HEK293 (cell line): ENCODE results near the gene UNC5B.

Experiments
- CTCF ChIA-PET: fragments of 350-600 bp; formaldehyde crosslinking; extraction: SDS; loops from one replicate; lab custom pipeline; 2021; ENCODE audit warnings: antibody characterized with exemption; lab: Yijun Ruan, JAX
- POLR2A ChIA-PET: fragments of 300-600 bp; formaldehyde crosslinking; extraction: SDS; loops from one replicate; lab custom pipeline; 2020; ENCODE audit warnings: antibody characterized with exemption, inconsistent platforms; lab: Yijun Ruan, JAX
- H3K27ac ChIP-seq: fragments of 200-500 bp; sonication (Bioruptor generic); 2 replicates; pipeline ENCODE4 v1.5.1; 2014; ENCODE audit warnings: low read depth, low read length, control low read depth, inconsistent platforms; ENCODE audit errors: extremely low read depth
- H3K36me3 ChIP-seq, 2 experiments: fragments of 200-500 bp in 1 of 2; sonication (Bioruptor generic) in 1 of 2; 1 replicate in 1 of 2; 2 replicates in 1 of 2; pipeline ENCODE4 v1.5.1; 2014 to 2017; ENCODE audit warnings: inconsistent platforms in 2 of 2, low read length in 2 of 2; ENCODE audit not compliant: control insufficient read depth in 2 of 2, insufficient read depth in 1 of 2
- H3K4me1 ChIP-seq: fragments of 200-500 bp; sonication (Bioruptor generic); 2 replicates; pipeline ENCODE4 v1.5.1; 2014; ENCODE audit warnings: mild to moderate bottlenecking, low read length, inconsistent platforms; ENCODE audit not compliant: control insufficient read depth, insufficient read depth
- H3K4me3 ChIP-seq: 2 replicates; pipeline ENCODE4 v1.5.1; 2011; ENCODE audit warnings: low read depth, mild to moderate bottlenecking, control low read depth, low read length, moderate library complexity
- H3K9me3 ChIP-seq: fragments of 200-500 bp; sonication (Bioruptor generic); 2 replicates; pipeline ENCODE4 v1.5.1; 2014; ENCODE audit warnings: low read depth, low read length, inconsistent platforms; ENCODE audit not compliant: control insufficient read depth, insufficient read depth
- BCL11A ChIP-seq: fragments of 450-650 bp; formaldehyde crosslinking; IDR thresholded peaks from 2 replicates; pipeline ENCODE4 v1.5.1; 2016; ENCODE audit warnings: low read depth, missing biosample characterization, missing genetic modification characterization
- GLIS1 ChIP-seq: fragments of 450-650 bp; formaldehyde crosslinking; IDR thresholded peaks from 2 replicates; pipeline ENCODE4 v1.5.1; 2016; ENCODE audit warnings: missing biosample characterization, missing genetic modification characterization
- HOXD13 ChIP-seq: sonication (generic); formaldehyde crosslinking; IDR thresholded peaks from 2 replicates; pipeline ENCODE4 v1.8.0; 2022; ENCODE audit warnings: missing genetic modification reagents, borderline replicate concordance
- IKZF3 ChIP-seq: fragments of 450-650 bp; IDR thresholded peaks from 2 replicates; pipeline ENCODE4 v1.5.0; 2018; ENCODE audit warnings: missing biosample characterization, mild to moderate bottlenecking, missing genetic modification characterization, moderate library complexity
- KLF10 ChIP-seq: fragments of 450-650 bp; IDR thresholded peaks from 2 replicates; pipeline ENCODE4 v1.5.1; 2018; ENCODE audit warnings: missing biosample characterization, mild to moderate bottlenecking, missing genetic modification characterization
- OSR2 ChIP-seq: fragments of 450-650 bp; formaldehyde crosslinking; IDR thresholded peaks from 2 replicates; pipeline ENCODE4 v1.5.1; 2016; ENCODE audit warnings: missing biosample characterization, missing genetic modification characterization
- PRDM1 ChIP-seq: fragments of 450-650 bp; formaldehyde crosslinking; IDR thresholded peaks from 2 replicates; pipeline ENCODE4; 2016; ENCODE audit warnings: missing biosample characterization, missing genetic modification characterization
- RBAK ChIP-seq: fragments of 450-650 bp; formaldehyde crosslinking; IDR thresholded peaks from 2 replicates; pipeline ENCODE4 v1.5.1; 2016; ENCODE audit warnings: missing biosample characterization, missing genetic modification characterization
- SP2 ChIP-seq: fragments of 450-650 bp; formaldehyde crosslinking; IDR thresholded peaks from 2 replicates; pipeline ENCODE4 v1.5.1; 2016; ENCODE audit warnings: missing biosample characterization, missing genetic modification characterization
- TSHZ1 ChIP-seq: fragments of 450-650 bp; formaldehyde crosslinking; IDR thresholded peaks from 2 replicates; pipeline ENCODE4 v1.5.1; 2016; ENCODE audit warnings: missing biosample characterization, missing genetic modification characterization, borderline replicate concordance
- ZFHX2 ChIP-seq: fragments of 450-650 bp; formaldehyde crosslinking; conservative IDR thresholded peaks from 2 replicates; pipeline ENCODE4 v1.5.1; 2016; ENCODE audit warnings: missing biosample characterization, missing genetic modification characterization
- ZNF138 ChIP-seq: fragments of 450-650 bp; formaldehyde crosslinking; IDR thresholded peaks from 2 replicates; pipeline ENCODE4 v1.5.1; 2016; ENCODE audit warnings: missing biosample characterization, missing genetic modification characterization, borderline replicate concordance
- ZNF146 ChIP-seq: fragments of 450-650 bp; formaldehyde crosslinking; IDR thresholded peaks from 2 replicates; pipeline ENCODE4 v1.5.1; 2016; ENCODE audit warnings: missing biosample characterization, missing genetic modification characterization
- ZNF16 ChIP-seq: fragments of 450-650 bp; formaldehyde crosslinking; IDR thresholded peaks from 2 replicates; pipeline ENCODE4 v1.5.1; 2016; ENCODE audit warnings: low read depth, missing biosample characterization, missing genetic modification characterization
- ZNF239 ChIP-seq: fragments of 450-650 bp; formaldehyde crosslinking; IDR thresholded peaks from 2 replicates; pipeline ENCODE4 v1.5.1; 2016; ENCODE audit warnings: missing biosample characterization, missing genetic modification characterization
- ZNF274 ChIP-seq, 2 experiments: fragments of 200-500 bp in 1 of 2; fragments of 450-650 bp in 1 of 2; sonication (Bioruptor generic) in 1 of 2; formaldehyde crosslinking in 1 of 2; IDR thresholded peaks; 2 replicates each; pipeline versions ENCODE4 v1.5.1 to v1.6.1; 2014 to 2016; ENCODE audit warnings: borderline replicate concordance in 1 of 2, inconsistent platforms in 1 of 2, low read length in 1 of 2, missing biosample characterization in 1 of 2, missing genetic modification characterization in 1 of 2
- ZNF324 ChIP-seq: fragments of 450-650 bp; formaldehyde crosslinking; IDR thresholded peaks from 2 replicates; pipeline ENCODE4 v1.5.1; 2016; ENCODE audit warnings: missing biosample characterization, missing genetic modification characterization
- ZNF335 ChIP-seq: fragments of 450-650 bp; formaldehyde crosslinking; conservative IDR thresholded peaks from 2 replicates; pipeline ENCODE4 v1.5.1; 2016; ENCODE audit warnings: missing biosample characterization, missing genetic modification characterization
- ZNF354C ChIP-seq: fragments of 450-650 bp; formaldehyde crosslinking; IDR thresholded peaks from 2 replicates; pipeline ENCODE4 v1.5.1; 2016; ENCODE audit warnings: missing biosample characterization, missing genetic modification characterization, low read depth, borderline replicate concordance
- ZNF366 ChIP-seq: fragments of 450-650 bp; formaldehyde crosslinking; conservative IDR thresholded peaks from 2 replicates; pipeline ENCODE4 v1.5.1; 2016; ENCODE audit warnings: missing biosample characterization, missing genetic modification characterization
- ZNF426 ChIP-seq: fragments of 450-650 bp; formaldehyde crosslinking; IDR thresholded peaks from 2 replicates; pipeline ENCODE4 v1.5.1; 2017; ENCODE audit warnings: missing biosample characterization, missing genetic modification characterization, mild to moderate bottlenecking, inconsistent platforms, moderate library complexity
- ZNF560 ChIP-seq: fragments of 450-650 bp; formaldehyde crosslinking; IDR thresholded peaks from 2 replicates; pipeline ENCODE4 v1.5.1; 2017; ENCODE audit warnings: missing biosample characterization, missing genetic modification characterization, borderline replicate concordance
- ZSCAN30 ChIP-seq: fragments of 450-650 bp; IDR thresholded peaks from 2 replicates; pipeline ENCODE4 v1.5.1; 2018; ENCODE audit warnings: missing biosample characterization, mild to moderate bottlenecking, missing genetic modification characterization, moderate library complexity
- ZXDB ChIP-seq: fragments of 450-650 bp; formaldehyde crosslinking; IDR thresholded peaks from 2 replicates; pipeline ENCODE4 v1.5.1; 2016; ENCODE audit warnings: missing biosample characterization, missing genetic modification characterization
- TF ChIP-seq, protein P1 (sequence below): fragments of 450-650 bp; formaldehyde crosslinking; IDR thresholded peaks from 2 replicates; pipeline ENCODE4 v1.5.1; 2016; ENCODE audit warnings: missing biosample characterization, missing genetic modification characterization
- TF ChIP-seq, protein P2 (sequence below): fragments of 450-650 bp; formaldehyde crosslinking; IDR thresholded peaks from 2 replicates; pipeline ENCODE4 v1.5.1; 2017; ENCODE audit warnings: missing biosample characterization, missing genetic modification characterization

Gene UNC5B

DNA sequence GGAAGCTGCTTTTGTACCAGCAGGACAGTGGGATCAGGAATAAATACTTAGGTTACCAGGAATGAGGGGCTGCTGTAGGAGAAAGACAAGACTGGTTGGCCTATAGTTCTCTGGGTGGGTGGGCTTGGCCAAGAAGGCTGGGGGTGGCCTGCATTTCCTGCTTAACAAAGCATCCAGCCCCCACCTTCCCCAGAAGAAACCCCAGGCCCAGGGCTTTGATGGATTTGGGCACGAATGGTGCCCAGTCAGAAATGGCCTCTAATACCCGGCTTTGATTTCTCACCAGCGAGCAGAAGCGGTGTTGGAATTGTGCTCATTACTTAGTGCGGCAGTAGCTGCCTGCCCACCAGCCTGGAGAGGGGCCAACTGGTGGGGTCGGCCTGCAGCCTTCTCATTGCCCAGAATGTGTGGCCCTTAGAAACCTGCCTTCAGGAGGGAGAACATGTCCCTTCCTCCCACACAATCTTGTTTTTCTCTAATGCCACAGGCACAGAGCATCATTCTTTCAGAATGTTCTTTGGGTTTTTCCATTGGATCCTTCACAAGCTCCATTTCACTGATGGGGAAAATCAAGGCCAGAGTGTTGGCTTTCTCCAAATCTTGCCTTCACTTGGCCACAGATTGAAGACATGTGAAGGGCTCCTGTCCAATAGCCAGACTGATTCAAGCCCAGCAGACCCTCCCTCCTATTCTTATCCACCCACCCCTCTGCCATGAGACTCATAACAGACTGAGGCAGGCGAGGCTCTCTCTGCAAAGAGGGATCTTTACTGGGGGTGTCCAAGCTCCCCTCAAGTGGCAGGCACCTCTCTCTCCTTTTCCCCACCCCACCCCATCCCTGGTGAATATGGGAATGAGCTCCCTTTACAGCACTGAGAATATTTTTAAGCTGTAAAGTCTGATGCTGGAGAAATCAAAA is 2.5 kb downstream of the UNC5B start:
- Histone ChIP-seq H3K9me3 (no peaks in the 10 kb centered on the region), H3K36me3 (peaks cover 0 to 4% of the 10 kb centered on the region in 2 experiments; a peak in 1 of 3 replicates), H3K4me1 (peaks cover 35% of the 10 kb centered on the region), H3K4me3 (no peak overlapping the region), H3K27ac (no peak overlapping the region; the same call in 1 of the 2 replicates)
- ChIA-PET CTCF (interaction anchor here (0.6 to 2.1 kb wide), 9 partner anchors 8 to 678 kb away, joined by 3 to 8 read pairs (median 5); no protein-coding TSS in a partner anchor), POLR2A (interaction anchor here (0.6 to 1.2 kb wide), 2 partner anchors 23 to 1140 kb away, joined by 3 to 5 read pairs; no protein-coding TSS in a partner anchor)
- no peak for TF ChIP-seq ZNF274 (IDR thresholded peaks at IDR 0.05; ENCODE audit: low read length)
- no peak for TF ChIP-seq ZNF274 (tag by site-specific recombination; IDR thresholded peaks at IDR 0.05; ENCODE audit: borderline replicate concordance)
- no peak for TF ChIP-seq PRDM1 (tag by site-specific recombination)
- TF ChIP-seq KLF10 (tag by site-specific recombination), result no peak
- no peak for TF ChIP-seq IKZF3 (tag by site-specific recombination)
- TF ChIP-seq RBAK (tag by site-specific recombination), result no peak
- TF ChIP-seq ZNF335 (tag by site-specific recombination), result no peak
- TF ChIP-seq TSHZ1 (tag by site-specific recombination), result no peak
- no peak for TF ChIP-seq ZNF146 (tag by site-specific recombination)
- TF ChIP-seq ZNF138, result no peak
- no peak for TF ChIP-seq ZNF324 (tag by site-specific recombination)
- TF ChIP-seq ZNF16 (tag by site-specific recombination), result no peak
- no peak for TF ChIP-seq ZNF354C
- no peak for TF ChIP-seq ZNF366 (tag by site-specific recombination)
- TF ChIP-seq BCL11A, result no peak
- no peak for TF ChIP-seq GLIS1 (tag by site-specific recombination)
- 0 out of 2 replicates have a peak, but pooled peaks have one; percentile 36 for TF ChIP-seq ZSCAN30 (tag by site-specific recombination)
- no peak for TF ChIP-seq ZNF426 (tag by site-specific recombination)
- TF ChIP-seq, protein P1, sequence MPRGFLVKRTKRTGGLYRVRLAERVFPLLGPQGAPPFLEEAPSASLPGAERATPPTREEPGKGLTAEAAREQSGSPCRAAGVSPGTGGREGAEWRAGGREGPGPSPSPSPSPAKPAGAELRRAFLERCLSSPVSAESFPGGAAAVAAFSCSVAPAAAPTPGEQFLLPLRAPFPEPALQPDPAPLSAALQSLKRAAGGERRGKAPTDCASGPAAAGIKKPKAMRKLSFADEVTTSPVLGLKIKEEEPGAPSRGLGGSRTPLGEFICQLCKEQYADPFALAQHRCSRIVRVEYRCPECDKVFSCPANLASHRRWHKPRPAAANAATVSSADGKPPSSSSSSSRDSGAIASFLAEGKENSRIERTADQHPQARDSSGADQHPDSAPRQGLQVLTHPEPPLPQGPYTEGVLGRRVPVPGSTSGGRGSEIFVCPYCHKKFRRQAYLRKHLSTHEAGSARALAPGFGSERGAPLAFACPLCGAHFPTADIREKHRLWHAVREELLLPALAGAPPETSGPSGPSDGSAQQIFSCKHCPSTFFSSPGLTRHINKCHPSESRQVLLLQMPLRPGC (tag by site-specific recombination), result no peak
- no peak for TF ChIP-seq ZXDB
- TF ChIP-seq HOXD13 (CRISPR knock-in tag), result no peak
- no peak for TF ChIP-seq ZNF239 (tag by site-specific recombination)
- TF ChIP-seq, protein P2, sequence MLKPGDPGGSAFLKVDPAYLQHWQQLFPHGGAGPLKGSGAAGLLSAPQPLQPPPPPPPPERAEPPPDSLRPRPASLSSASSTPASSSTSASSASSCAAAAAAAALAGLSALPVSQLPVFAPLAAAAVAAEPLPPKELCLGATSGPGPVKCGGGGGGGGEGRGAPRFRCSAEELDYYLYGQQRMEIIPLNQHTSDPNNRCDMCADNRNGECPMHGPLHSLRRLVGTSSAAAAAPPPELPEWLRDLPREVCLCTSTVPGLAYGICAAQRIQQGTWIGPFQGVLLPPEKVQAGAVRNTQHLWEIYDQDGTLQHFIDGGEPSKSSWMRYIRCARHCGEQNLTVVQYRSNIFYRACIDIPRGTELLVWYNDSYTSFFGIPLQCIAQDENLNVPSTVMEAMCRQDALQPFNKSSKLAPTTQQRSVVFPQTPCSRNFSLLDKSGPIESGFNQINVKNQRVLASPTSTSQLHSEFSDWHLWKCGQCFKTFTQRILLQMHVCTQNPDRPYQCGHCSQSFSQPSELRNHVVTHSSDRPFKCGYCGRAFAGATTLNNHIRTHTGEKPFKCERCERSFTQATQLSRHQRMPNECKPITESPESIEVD (tag by site-specific recombination), result no peak
- TF ChIP-seq ZFHX2, result peak; percentile 25; the same call in 1 of the 2 replicates
- TF ChIP-seq SP2 (tag by site-specific recombination), result no peak
- TF ChIP-seq ZNF560 (tag by site-specific recombination), result no peak
- TF ChIP-seq OSR2 (tag by site-specific recombination), result 0 out of 2 replicates have a peak, but pooled peaks have one; percentile 13
